ENCODE results near the gene SF1. TPM values are rescaled to one million over a fixed set of nuclear protein-coding genes. Genes with fewer than 3 reads are reported as not detected.

The SF1 gene
- total RNA-seq, 1 donor from 2014 or later = 269 TPM

GRCh38 chr11:64777449-64778222 lies 706 bp downstream of the SF1 start:
- H3K27ac ChIP-seq = peak overlapping the region; percentile 100
- no peaks in the 10 kb centered on the region for H3K27me3 ChIP-seq (ENCODE audit: low read depth)
- H3K36me3 ChIP-seq = peaks cover 48% of the 10 kb centered on the region
- peak; percentile 89 for DNase-seq
- no peak for TF ChIP-seq CTCF (IDR thresholded peaks at IDR 0.05)
- intact Hi-C loops (cut with DNase I) = no loop called here
- peak overlapping the region; percentile 87 for H3K4me3 ChIP-seq
- peaks cover 56% of the 10 kb centered on the region for H3K4me1 ChIP-seq
- peak; percentile 40 to 61 for ATAC-seq
- no peaks in the 10 kb centered on the region for H3K9me3 ChIP-seq

GRCh38 chr11:64776875-64777274 lies 1.5 kb downstream of the SF1 start:
- intact Hi-C loops (cut with DNase I) = no loop called here
- Histone ChIP-seq H3K4me1 (peaks cover 64% of the 10 kb centered on the region), H3K4me3 (peak overlapping the region; percentile 87), H3K9me3 (no peaks in the 10 kb centered on the region), H3K27me3 (ENCODE audit: low read depth) (no peaks in the 10 kb centered on the region), H3K27ac (no peak overlapping the region), H3K36me3 (peaks cover 55% of the 10 kb centered on the region)
- TF ChIP-seq CTCF (IDR thresholded peaks at IDR 0.05) = no peak
- no peak for ATAC-seq
- peak; percentile 10 for DNase-seq

- peaks cover 68% of the 10 kb centered on the region for H3K4me1 ChIP-seq
These were observed 1.9 kb downstream of the SF1 start for GRCh38 chr11:64776425-64776824.

GRCh38 chr11:64774144-64774543 lies 4.2 kb downstream of the SF1 start:
- Histone ChIP-seq H3K9me3 (no peaks in the 10 kb centered on the region), H3K27me3 (ENCODE audit: low read depth) (no peaks in the 10 kb centered on the region), H3K4me3 (no peak overlapping the region), H3K27ac (no peak overlapping the region), H3K4me1 (peaks cover 60% of the 10 kb centered on the region), H3K36me3 (peaks cover 83% of the 10 kb centered on the region)
- no peak for DNase-seq
- ATAC-seq = no peak
- intact Hi-C loops (cut with DNase I) = no loop called here
- TF ChIP-seq CTCF (IDR thresholded peaks at IDR 0.05) = no peak

More at GRCh38 chr11:64776425-64776824, 1.9 kb downstream of the SF1 start:
- Histone ChIP-seq H3K4me3 (peak overlapping the region; percentile 87), H3K9me3 (no peaks in the 10 kb centered on the region), H3K27ac (no peak overlapping the region), H3K36me3 (peaks cover 60% of the 10 kb centered on the region), H3K27me3 (ENCODE audit: low read depth) (no peaks in the 10 kb centered on the region)
- ATAC-seq (no peak), DNase-seq (no peak)
- no peak for TF ChIP-seq CTCF (IDR thresholded peaks at IDR 0.05)
- intact Hi-C loops (cut with DNase I) = no loop called here

GRCh38 chr11:64772303-64773018 lies 5.9 kb downstream of the SF1 start:
- TF ChIP-seq CTCF (IDR thresholded peaks at IDR 0.05) = no peak
- DNase-seq = no peak
- Histone ChIP-seq H3K27me3 (ENCODE audit: low read depth) (no peaks in the 10 kb centered on the region), H3K4me3 (no peak overlapping the region), H3K36me3 (peaks cover 99% of the 10 kb centered on the region), H3K9me3 (no peaks in the 10 kb centered on the region), H3K27ac (peak overlapping the region; percentile 42), H3K4me1 (peaks cover 69% of the 10 kb centered on the region)
- no peak for ATAC-seq
- intact Hi-C loops (cut with DNase I) = no loop called here
